B cell (primary cell): ENCODE data around the gene ADRA2A.

Source experiments
- CTCF ChIP-seq: fragments of 200-600 bp; IDR thresholded peaks from one replicate; pipeline ENCODE4 v1.8.0; 2022; ENCODE audit warnings: antibody characterized with exemption, mild to moderate bottlenecking
- EZH2 ChIP-seq: IDR thresholded peaks from 2 replicates; pipeline ENCODE4 v1.6.1; 2012; ENCODE audit warnings: borderline replicate concordance, low read depth, mild to moderate bottlenecking, moderate library complexity, low read length; ENCODE audit not compliant: insufficient read depth, poor library complexity, severe bottlenecking

- TF ChIP-seq EZH2 (no peak), CTCF (peak; percentile 59)
These were observed 593 bp upstream of the ADRA2A start for GRCh38 chr10:111076191-111076681.
